Effector memory CD4-positive, alpha-beta T cell (primary cell): ENCODE data around the gene UBE2I.

Experiments used
- DNase-seq, 3 donors: peaks; one replicate each; pipeline ENCODE4 v3.0.0-alpha.2; 2020
- H3K27ac ChIP-seq: 2 replicates; pipeline ENCODE4 v1.7.0; 2013; ENCODE audit warnings: mild to moderate bottlenecking, low read length, moderate library complexity; ENCODE audit not compliant: insufficient read depth, poor library complexity, severe bottlenecking
- H3K27me3 ChIP-seq: replicated peaks from 2 replicates; pipeline ENCODE4 v1.7.0; 2013; ENCODE audit warnings: mild to moderate bottlenecking, low read length; ENCODE audit not compliant: insufficient read depth, control insufficient read depth, poor library complexity, severe bottlenecking
- H3K36me3 ChIP-seq: 2 replicates; pipeline ENCODE4 v1.7.0; 2013; ENCODE audit warnings: mild to moderate bottlenecking, low read length, moderate library complexity; ENCODE audit not compliant: control insufficient read depth, insufficient read depth
- H3K4me1 ChIP-seq: 2 replicates; pipeline ENCODE4 v1.7.0; 2013; ENCODE audit warnings: low read length, mild to moderate bottlenecking; ENCODE audit not compliant: control insufficient read depth, insufficient read depth, poor library complexity, severe bottlenecking
- H3K4me3 ChIP-seq: 2 replicates; pipeline ENCODE4 v1.7.0; 2013; ENCODE audit warnings: low read length, low read depth, mild to moderate bottlenecking; ENCODE audit not compliant: insufficient read depth, poor library complexity, severe bottlenecking
- H3K9me3 ChIP-seq: 2 replicates; pipeline ENCODE4 v1.7.0; 2013; ENCODE audit warnings: mild to moderate bottlenecking, low read length, moderate library complexity; ENCODE audit not compliant: control insufficient read depth

The UBE2I gene

GRCh38 chr16:1277617-1278282 lies 31.7 kb upstream of the UBE2I start:
- Histone ChIP-seq H3K4me3 (no peak overlapping the region), H3K27ac (no peak overlapping the region), H3K27me3 (peaks cover 11% of the 10 kb centered on the region), H3K36me3 (no peaks in the 10 kb centered on the region), H3K4me1 (no peaks in the 10 kb centered on the region), H3K9me3 (no peaks in the 10 kb centered on the region)
- no peak for DNase-seq

GRCh38 chr16:1278477-1278876 lies 31.0 kb upstream of the UBE2I start:
- no peaks in the 10 kb centered on the region for H3K4me1 ChIP-seq
- no peak for DNase-seq
- peaks cover 11% of the 10 kb centered on the region for H3K27me3 ChIP-seq
- no peaks in the 10 kb centered on the region for H3K36me3 ChIP-seq
- no peaks in the 10 kb centered on the region for H3K9me3 ChIP-seq
- H3K4me3 ChIP-seq, result no peak overlapping the region
- H3K27ac ChIP-seq, result no peak overlapping the region

GRCh38 chr16:1279081-1279944 lies 30.1 kb upstream of the UBE2I start:
- no peak for DNase-seq
- Histone ChIP-seq H3K27ac (no peak overlapping the region), H3K4me1 (no peaks in the 10 kb centered on the region), H3K27me3 (peaks cover 11% of the 10 kb centered on the region), H3K9me3 (no peaks in the 10 kb centered on the region), H3K36me3 (no peaks in the 10 kb centered on the region), H3K4me3 (no peak overlapping the region)

GRCh38 chr16:1279945-1280589 lies 29.4 kb upstream of the UBE2I start:
- Histone ChIP-seq H3K36me3 (no peaks in the 10 kb centered on the region), H3K27me3 (peaks cover 11% of the 10 kb centered on the region)

GRCh38 chr16:1280783-1281182 lies 28.7 kb upstream of the UBE2I start:
- H3K9me3 ChIP-seq, result no peaks in the 10 kb centered on the region
- H3K36me3 ChIP-seq, result no peaks in the 10 kb centered on the region
- DNase-seq, result no peak
- no peak overlapping the region for H3K4me3 ChIP-seq
- H3K27ac ChIP-seq, result no peak overlapping the region
- H3K27me3 ChIP-seq, result peaks cover 11% of the 10 kb centered on the region
- H3K4me1 ChIP-seq, result no peaks in the 10 kb centered on the region

More at GRCh38 chr16:1279945-1280589, 29.4 kb upstream of the UBE2I start:
- Histone ChIP-seq H3K4me3 (no peak overlapping the region), H3K27ac (no peak overlapping the region), H3K4me1 (no peaks in the 10 kb centered on the region), H3K9me3 (no peaks in the 10 kb centered on the region)
- no peak for DNase-seq

GRCh38 chr16:1281517-1281916 lies 27.9 kb upstream of the UBE2I start:
- DNase-seq, result no peak
- Histone ChIP-seq H3K4me1 (no peaks in the 10 kb centered on the region), H3K27me3 (peaks cover 11% of the 10 kb centered on the region), H3K4me3 (no peak overlapping the region), H3K9me3 (no peaks in the 10 kb centered on the region), H3K27ac (no peak overlapping the region), H3K36me3 (no peaks in the 10 kb centered on the region)

- Histone ChIP-seq H3K9me3 (no peaks in the 10 kb centered on the region), H3K4me3 (no peak overlapping the region), H3K4me1 (no peaks in the 10 kb centered on the region), H3K27ac (no peak overlapping the region), H3K27me3 (peaks cover 6% of the 10 kb centered on the region), H3K36me3 (no peaks in the 10 kb centered on the region)
- no peak for DNase-seq
Observed at GRCh38 chr16:1282324-1282973, 27.0 kb upstream of the UBE2I start.

GRCh38 chr16:1283296-1283695 lies 26.1 kb upstream of the UBE2I start:
- Histone ChIP-seq H3K9me3 (no peaks in the 10 kb centered on the region), H3K27ac (no peak overlapping the region), H3K27me3 (no peaks in the 10 kb centered on the region), H3K4me1 (no peaks in the 10 kb centered on the region), H3K36me3 (no peaks in the 10 kb centered on the region), H3K4me3 (no peak overlapping the region)
- DNase-seq, result no peak

- Histone ChIP-seq H3K36me3 (no peaks in the 10 kb centered on the region), H3K4me1 (no peaks in the 10 kb centered on the region), H3K27me3 (peaks cover 8% of the 10 kb centered on the region), H3K4me3 (no peak overlapping the region), H3K9me3 (no peaks in the 10 kb centered on the region), H3K27ac (no peak overlapping the region)
- no peak for DNase-seq
Observed at GRCh38 chr16:1283996-1284616, 25.3 kb upstream of the UBE2I start.
